D341Med (cell line): ENCODE data around the gene KSR2.
"Not testable (repeated sequence)": the region's sequence is repeated elsewhere in the genome, so short reads cannot be mapped to it uniquely, and the experiment has no call there.

ENCODE experiments used
- DNase-seq: peaks from one replicate; pipeline ENCODE4 v3.0.0; 2012; ENCODE audit warnings: low spot score

KSR2 gene

DNA sequence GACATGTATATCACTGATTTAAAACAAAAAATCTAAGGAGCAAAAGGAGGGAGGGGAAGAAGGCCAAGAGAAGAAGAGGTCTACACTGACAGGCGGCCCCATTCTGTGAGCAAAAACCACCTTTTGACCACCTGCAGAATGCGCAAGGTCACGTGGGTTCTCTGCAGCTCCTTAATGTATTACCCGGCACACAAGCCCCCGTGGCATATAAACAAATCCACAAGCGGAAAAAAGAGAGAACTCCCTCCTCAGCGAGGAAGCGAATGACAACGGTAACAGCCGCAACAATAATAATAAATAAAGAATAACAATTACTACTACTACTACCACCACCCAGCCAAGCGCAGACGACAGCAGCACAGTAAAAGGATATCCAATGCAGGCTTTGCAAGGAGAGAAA lies 1.3 kb downstream of the KSR2 start:
- DNase-seq: no peak

- no peak for DNase-seq
These were observed 1.7 kb downstream of the KSR2 start for GRCh38 chr12:117967043-117967442.

GRCh38 chr12:117966511-117966910 lies 2.3 kb downstream of the KSR2 start:
- no peak for DNase-seq

GRCh38 chr12:117963836-117964235 lies 5.0 kb downstream of the KSR2 start:
- DNase-seq: no peak

GRCh38 chr12:117936722-117937484 lies 31.9 kb downstream of the KSR2 start:
- DNase-seq: no peak

GRCh38 chr12:117933545-117933944 lies 35.2 kb downstream of the KSR2 start:
- no peak for DNase-seq

- no peak for DNase-seq
These were observed 42.3 kb downstream of the KSR2 start for GRCh38 chr12:117926391-117926899.

- DNase-seq: no peak
These were observed 46.6 kb downstream of the KSR2 start for GRCh38 chr12:117921929-117922777.

GRCh38 chr12:117919479-117919878 lies 49.3 kb downstream of the KSR2 start:
- DNase-seq: no peak

DNA sequence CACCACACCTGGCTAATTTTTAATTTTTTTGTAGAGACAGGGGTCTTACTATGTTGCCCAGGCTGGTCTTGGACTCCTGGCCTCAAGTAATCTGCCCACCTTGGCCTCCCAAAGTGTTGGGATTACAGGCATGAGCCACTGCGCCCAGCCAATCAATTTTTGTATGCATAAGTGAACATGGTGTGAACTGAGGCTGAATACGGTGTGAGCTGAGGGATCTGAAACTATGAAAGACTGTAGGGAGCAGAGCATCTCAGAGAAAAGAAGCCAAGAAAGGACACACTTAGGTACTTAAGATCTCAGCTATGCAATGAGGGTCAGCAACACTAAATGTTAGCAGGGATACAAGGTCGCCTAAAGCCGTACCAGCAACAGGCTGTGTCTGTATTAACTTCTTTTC lies 54.1 kb downstream of the KSR2 start:
- DNase-seq: no peak

DNA sequence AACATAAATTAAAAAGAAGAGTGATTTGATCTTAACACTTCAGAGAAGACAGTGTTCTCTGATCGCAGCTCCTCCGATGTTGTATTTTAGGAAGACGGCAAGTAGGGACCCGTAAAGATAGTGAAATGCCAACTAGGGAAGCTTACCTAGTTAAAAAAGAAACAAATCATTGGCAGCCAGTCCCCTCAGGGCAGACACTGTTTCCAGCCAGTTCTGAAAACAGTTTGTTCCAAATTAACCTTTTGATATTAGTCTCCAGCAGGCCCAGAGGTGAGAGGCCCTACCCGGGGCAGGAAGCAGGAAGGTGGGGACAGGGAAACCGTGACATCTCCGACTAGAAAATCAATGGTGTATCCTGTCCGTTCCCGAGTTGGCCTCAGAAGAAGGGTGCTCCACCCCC lies 56.0 kb downstream of the KSR2 start:
- DNase-seq: no peak

DNA sequence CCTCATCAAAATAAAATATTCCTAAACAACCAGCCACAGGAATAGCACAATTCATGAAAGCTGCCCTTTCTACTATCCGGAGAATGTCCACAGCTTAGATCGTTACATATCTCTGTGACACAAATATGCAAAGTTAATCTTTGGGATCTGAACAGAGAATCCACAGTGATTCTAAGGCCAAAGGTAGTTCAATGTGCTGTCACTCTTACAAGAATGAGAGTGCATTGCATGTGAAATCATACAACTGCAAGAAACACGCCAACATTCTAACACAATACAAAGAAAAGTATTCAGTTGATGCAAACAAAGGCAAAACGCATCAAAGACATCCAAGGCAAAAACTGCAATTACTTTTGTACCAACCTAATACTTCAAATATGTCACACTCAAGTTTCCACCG lies 60.4 kb downstream of the KSR2 start:
- no peak for DNase-seq

GRCh38 chr12:117907108-117907689 lies 61.6 kb downstream of the KSR2 start:
- DNase-seq: no peak

- DNase-seq: no peak
These were observed 64.7 kb downstream of the KSR2 start for GRCh38 chr12:117904051-117904450.

- DNase-seq: no peak
These were observed 65.5 kb downstream of the KSR2 start for GRCh38 chr12:117903110-117903840.

GRCh38 chr12:117901631-117902030 lies 67.2 kb downstream of the KSR2 start:
- DNase-seq: no peak

- no peak for DNase-seq
These were observed 68.2 kb downstream of the KSR2 start for GRCh38 chr12:117900561-117900960.

GRCh38 chr12:117897372-117898161 lies 71.2 kb downstream of the KSR2 start:
- DNase-seq: no peak

DNA sequence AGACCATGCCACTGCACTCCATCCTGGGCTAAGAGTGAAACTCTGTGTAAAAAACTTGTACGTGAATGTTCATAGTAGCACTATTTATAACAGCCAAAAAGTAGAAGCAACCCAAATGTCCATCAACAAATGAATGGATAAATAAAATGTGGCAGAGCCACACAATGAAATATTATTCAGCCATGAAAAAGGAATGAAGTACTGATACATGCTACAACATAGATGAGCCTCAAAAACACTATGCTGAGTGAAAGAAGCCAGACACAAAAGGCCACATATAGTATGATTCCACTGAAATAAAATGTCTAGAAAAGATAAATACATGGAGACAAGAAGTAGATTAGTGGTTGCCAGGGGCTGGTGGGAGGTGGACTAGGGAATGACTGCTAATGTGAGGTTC lies 72.8 kb downstream of the KSR2 start:
- DNase-seq: no peak

- DNase-seq: no peak
These were observed 76.3 kb downstream of the KSR2 start for GRCh38 chr12:117892441-117892840.

DNA sequence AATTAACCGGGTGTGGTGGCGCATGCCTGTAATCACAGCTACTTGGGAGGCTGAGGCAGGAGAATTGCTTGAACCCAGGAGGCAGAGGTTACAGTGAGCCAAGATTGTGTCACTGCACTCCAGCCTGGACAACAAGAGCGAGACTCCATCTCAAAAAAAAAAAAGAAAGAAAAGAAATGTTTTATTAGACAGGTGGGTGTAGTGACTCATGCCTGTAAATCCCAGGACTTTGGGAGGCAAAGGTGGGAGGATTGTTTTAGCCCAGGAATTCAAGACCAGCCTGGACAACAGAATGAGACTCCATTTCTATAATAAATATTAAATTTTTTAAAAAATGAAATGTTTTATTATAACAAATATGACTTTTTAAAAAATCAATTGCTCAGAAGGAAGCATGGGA lies 77.5 kb downstream of the KSR2 start:
- not testable (repeated sequence) for DNase-seq
